Posterior vena cava (tissue), 2 donors: ENCODE measurements around the gene LRCOL1. TPM values are rescaled to one million over a fixed set of nuclear protein-coding genes. Genes with fewer than 3 reads are reported as not detected.

Experiments
- DNase-seq: peaks from one replicate; pipeline ENCODE4 v3.0.0-alpha.2; 2020; ENCODE audit warnings: low spot score
- intact Hi-C, 2 donors: fragments of 100-400 bp; cut with DNase I; formaldehyde crosslinking; loops; one replicate each; pipeline versions ENCODE4 v1.14.1 to v1.14.2; 2022 to 2023
- long read RNA-seq, 2 donors: library from polyadenylated mRNA; unstranded; transcript quantifications; one replicate each; pipeline ENCODE4 v2.0.0, GENCODE V29; 2020 to 2021
- total RNA-seq, 2 donors: library from RNA; stranded (reverse); fragmentation: NEBNext Ultra II Directional; extraction: Animal tissue kit (Norgen Biotek cat#: 25700); gene quantifications; one replicate each; pipeline ENCODE4 v1.2.1, GENCODE V29; 2021
- donor health status: DM: yes; HTN: yes; CAD: no.
- donor health status: DM: yes; HTN: yes; CAD: no.

Gene LRCOL1
- under 1 TPM; 0.62 to 0.65 TPM for total RNA-seq
- long read RNA-seq, donor 1 = 0 reads
- long read RNA-seq, donor 2 = 0 reads

GRCh38 chr12:132610051-132610759 is at the start of gene LRCOL1:
Gene LRCOL1 (minus strand): TSS chr12:132610582. CDS start chr12:132606251, 4,331 bp downstream.
- intact Hi-C loops = loop anchor here in 1 of 2 donors (5.0 to 10.0 kb wide), 2 partner anchors 193 to 455 kb away; no protein-coding TSS in a partner anchor
- no peak for DNase-seq

GRCh38 chr12:132660052-132660451 is 49.7 kb upstream of the LRCOL1 start:
- intact Hi-C loops = loop anchor here in 1 of 2 donors (10.0 kb wide), 1 partner anchor 1215 kb away; no protein-coding TSS in a partner anchor
- no peak for DNase-seq

GRCh38 chr12:132659146-132659545 is 48.8 kb upstream of the LRCOL1 start:
- DNase-seq = no peak
- intact Hi-C loops = no loop called here

- intact Hi-C loops = no loop called here
- DNase-seq = no peak
Measured at GRCh38 chr12:132658149-132658894, 47.9 kb upstream of the LRCOL1 start.

- DNase-seq = no peak
- intact Hi-C loops = no loop called here
Measured at GRCh38 chr12:132657004-132657727, 46.8 kb upstream of the LRCOL1 start.

- intact Hi-C loops = no loop called here
- DNase-seq = no peak
Measured at GRCh38 chr12:132653567-132654290, 43.3 kb upstream of the LRCOL1 start.

DNA sequence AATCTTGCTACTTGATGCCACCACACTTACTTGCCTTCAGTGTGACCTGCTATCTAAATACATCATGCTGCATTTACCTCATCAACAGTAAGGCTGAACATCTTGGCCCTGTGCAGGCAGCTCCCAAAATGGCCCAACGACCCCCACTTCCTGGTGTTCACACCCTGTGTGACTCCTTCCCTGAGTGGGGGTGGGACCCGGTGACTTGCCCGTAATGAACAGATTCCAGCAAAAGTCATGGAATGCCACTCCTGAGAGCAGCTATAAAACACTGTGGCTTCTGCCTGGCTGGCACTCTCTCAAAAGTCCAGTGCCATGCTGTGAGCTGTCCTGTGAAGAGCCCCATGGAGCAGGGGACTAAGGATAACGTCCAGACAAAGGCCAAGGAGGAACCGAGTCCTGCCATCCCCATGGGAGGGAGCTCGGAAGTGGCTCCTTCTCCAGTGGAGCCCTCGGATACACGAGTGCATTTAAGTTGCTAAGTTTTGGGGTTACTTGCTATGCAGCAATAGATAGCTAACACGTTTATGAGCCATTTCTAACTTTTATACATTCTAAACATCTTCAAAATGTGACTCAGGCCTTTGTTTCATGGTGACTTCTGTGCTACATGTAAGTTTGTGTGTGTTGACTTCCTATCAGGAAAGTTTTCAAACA is 41.2 kb upstream of the LRCOL1 start:
- DNase-seq = no peak
- intact Hi-C loops = no loop called here

DNA sequence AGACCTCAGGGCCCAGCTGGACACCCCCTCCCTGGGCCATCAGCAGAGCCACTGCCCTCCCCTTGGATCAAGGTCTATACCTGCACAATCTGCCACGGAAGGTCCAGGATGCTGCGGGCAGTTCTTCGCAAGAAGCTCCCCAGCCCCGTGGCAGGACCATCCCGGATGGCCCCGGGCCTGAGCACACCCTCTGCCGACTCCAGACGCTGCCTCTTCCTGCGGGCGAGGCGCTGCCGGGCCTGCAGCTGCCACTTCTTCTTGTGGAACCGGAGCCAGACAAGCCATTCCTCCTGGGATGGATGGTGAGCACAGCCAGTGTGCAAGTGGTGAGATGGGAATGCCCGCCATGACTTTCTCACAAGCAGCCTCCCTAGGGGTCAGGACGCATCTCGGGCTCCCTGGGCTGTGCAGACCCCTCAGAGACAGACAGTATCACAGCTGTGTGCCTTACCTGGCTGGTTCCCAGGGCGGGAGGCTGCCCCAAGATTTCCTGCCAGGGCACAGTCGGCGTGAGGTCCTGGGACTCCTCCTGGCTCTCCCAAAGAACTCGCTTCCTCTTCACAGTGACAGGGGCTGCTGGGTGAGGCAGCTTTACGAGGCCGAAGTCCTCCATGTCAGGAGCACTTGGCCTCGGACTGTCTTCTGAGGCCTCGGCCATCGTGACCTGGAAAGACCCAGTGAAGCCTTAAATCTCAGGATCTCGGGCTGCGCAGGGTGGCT is 39.0 kb upstream of the LRCOL1 start:
- intact Hi-C loops = no loop called here
- no peak for DNase-seq

- intact Hi-C loops = no loop called here
- no peak for DNase-seq
Measured at GRCh38 chr12:132648616-132649225, 38.3 kb upstream of the LRCOL1 start.

DNA sequence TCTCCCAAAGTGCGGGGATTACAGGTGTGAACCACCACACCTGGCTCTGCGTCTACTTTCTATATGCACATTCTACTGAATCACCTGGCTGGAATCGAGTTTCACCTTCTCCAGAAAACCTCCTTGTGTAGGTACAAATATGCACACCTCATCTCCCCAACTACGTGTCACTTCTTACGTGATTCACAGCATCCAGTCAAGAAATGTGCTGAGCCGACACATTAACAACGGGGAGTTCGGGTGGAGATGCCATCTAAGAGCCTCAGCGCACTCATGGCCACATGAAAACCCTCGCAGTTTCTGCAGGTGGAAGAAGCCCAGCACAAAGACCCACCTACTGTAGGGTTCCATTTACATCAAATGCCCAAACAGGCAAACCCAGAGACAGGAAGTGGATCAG is 37.5 kb upstream of the LRCOL1 start:
- intact Hi-C loops = no loop called here
- DNase-seq = no peak

DNA sequence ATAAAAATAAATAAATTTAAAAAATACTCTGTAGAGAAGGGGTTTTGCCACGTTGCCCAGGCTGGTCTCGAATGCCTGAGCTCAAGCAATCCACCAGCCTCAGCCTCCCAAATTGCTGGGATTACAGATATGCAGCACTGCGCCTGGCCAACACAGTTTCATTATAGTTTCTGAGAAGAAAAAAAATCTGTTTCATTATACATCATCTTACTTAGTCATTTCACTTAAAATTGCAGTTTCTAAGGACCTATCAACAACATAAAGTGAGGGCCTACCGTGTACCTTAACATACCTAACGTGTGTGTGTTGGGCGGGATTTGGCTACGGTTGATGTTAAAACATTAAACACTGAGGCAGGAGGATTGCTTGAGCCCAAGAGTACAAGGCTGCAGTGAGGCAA is 36.5 kb upstream of the LRCOL1 start:
- intact Hi-C loops = no loop called here
- DNase-seq = no peak

DNA sequence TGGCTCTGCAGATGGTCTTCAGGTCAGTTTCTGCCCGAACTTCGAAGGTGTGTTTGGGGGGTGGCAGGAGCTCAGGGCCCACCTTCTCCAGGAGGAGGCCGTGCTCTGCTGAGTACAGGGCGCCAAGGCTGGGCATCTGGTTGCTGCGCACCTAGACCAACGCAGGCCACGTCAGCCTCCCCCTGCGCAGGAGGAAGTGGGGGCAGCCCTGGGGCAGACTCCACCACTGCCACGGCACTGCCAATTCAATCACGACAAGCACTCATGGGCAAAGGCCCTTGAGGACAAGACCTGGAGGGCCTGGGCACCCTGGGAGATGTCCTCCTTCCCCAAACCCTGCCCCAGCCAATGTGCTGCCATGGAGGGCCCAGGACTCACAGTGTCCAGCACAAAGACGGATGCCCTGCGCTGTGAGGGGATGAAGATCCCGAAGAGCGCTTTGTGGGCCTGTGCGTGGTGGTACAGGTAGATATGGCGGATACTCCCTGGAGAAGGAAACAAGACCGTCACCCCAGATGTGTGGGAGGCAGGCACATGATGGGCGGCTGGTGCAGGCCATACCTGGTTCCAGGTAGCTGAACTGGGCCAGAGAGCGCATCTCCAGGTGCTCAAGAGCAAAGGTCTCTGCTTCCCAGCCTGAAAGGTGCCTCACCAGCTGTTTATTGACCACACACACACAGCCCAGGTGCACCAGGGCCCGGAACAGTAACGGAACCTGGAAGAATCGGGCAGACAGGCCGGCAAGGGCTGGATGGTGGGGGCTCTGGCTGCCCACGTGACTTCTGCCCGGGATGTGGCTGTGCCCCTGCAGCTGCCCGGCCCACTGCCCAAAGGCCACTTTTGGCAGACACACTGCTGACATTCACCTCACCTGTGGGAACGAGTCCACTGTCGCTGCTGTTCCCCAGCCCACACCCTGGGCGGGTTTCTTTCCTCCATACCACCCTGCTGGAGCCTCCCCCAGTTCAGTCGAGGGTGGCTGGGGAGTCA is 32.8 kb upstream of the LRCOL1 start:
- no peak for DNase-seq
- intact Hi-C loops = no loop called here

DNA sequence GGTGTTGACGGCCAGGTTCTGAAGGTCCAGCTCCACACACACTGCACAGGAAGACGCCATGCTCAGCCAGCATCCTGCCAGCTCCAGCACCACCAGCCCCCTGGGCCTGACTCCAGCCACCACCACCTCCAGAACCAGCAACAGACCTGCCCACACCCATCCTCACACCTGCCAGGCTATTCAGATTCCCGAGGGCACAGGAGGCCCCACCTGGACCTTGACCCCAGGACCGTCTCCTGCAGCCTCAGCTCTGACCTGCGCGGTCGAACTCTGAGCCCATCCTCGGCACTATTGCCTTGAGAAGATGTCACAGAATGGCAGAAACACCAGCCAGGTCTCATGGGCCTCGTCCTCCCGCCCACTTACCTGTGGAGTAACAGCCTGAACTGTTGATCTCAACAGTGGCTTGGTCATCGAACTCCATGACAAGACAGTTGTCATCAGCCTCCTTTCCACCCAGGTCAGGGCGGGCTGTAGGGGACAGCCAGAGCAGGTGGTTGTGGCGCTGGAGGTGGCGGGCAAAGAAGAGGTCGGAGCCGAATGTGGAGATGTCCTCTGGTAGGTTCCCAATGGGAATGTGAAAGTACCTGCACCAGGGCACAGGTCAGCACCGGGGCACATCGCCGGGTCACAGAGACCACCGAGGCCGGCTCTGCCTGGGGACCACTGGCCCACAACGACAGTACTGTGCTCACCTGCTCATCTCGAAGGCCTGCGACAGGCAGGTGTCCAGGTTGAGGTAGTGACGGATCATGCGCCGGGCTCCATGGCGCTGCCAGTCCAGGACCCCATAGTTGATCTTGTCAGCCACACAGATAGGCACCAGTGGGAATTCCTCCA is 31.6 kb upstream of the LRCOL1 start:
- intact Hi-C loops = no loop called here
- DNase-seq = no peak

GRCh38 chr12:132640936-132641335 is 30.6 kb upstream of the LRCOL1 start:
- intact Hi-C loops = no loop called here
- DNase-seq = no peak

GRCh38 chr12:132639956-132640520 is 29.7 kb upstream of the LRCOL1 start:
- no peak for DNase-seq
- intact Hi-C loops = loop anchor here in 1 of 2 donors (10.0 kb wide), 1 partner anchor 1975 kb away; no protein-coding TSS in a partner anchor
